Myocyte (in vitro differentiated cells): ENCODE measurements around the gene ADAM11. TPM values are rescaled to one million over a fixed set of nuclear protein-coding genes. Genes with fewer than 3 reads are reported as not detected.

Source experiments
- DNase-seq: peaks from one replicate; pipeline ENCODE4 v3.0.0-alpha.2; 2012; ENCODE audit warnings: low read depth
- total RNA-seq: library from RNA; depleted of rRNA; stranded (reverse); fragments of >200 nt; gene quantifications from 2 replicates; pipeline ENCODE4 v1.2.3, GENCODE V29; 2014

Gene ADAM11
- total RNA-seq, 1 donor from 2014 or later = 0.16 TPM

DNA sequence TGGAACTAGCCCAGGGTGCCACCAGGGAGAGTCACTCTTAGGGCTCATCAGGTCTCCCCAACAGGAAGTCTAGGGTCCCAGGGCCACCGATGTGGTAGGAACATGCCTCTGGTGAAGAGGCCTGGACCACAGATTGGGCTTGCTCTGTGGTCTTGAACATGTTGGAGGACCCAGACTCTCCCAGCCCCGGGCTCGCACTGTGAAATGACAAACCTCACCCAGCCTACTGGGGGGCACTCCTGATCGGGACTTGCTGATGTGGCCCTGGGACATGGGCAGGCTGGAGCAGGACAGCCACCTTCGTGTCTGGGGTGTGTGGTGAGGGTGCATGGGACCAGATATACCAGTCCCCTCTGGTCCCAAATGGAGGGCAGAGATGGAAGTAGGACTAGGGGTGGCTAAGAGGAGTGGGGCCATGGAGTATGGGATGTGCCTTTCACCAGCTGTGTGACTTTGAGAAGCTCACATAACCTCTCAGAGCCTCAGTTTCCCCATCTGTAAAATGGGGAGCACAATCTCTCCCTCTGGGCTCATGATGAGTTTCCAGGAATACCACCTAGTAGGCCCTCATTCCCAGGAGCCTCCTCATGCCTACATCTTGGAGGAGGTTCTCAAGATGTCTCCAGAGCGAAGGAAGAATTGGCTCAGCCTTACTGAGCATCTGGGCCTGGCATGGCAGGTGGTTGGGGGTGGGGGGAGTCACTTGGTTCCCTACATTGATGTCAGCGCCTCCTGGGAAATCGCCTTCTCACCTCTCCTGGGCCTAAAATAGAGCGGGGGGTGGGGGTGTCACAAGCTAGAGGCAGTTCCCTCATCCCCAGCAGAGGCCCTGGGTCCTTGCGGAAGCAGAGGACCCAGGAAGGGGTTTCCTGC lies 1.5 kb upstream of the ADAM11 start:
- DNase-seq = no peak

GRCh38 chr17:44757918-44758413 lies 822 bp upstream of the ADAM11 start:
- no peak for DNase-seq

DNA sequence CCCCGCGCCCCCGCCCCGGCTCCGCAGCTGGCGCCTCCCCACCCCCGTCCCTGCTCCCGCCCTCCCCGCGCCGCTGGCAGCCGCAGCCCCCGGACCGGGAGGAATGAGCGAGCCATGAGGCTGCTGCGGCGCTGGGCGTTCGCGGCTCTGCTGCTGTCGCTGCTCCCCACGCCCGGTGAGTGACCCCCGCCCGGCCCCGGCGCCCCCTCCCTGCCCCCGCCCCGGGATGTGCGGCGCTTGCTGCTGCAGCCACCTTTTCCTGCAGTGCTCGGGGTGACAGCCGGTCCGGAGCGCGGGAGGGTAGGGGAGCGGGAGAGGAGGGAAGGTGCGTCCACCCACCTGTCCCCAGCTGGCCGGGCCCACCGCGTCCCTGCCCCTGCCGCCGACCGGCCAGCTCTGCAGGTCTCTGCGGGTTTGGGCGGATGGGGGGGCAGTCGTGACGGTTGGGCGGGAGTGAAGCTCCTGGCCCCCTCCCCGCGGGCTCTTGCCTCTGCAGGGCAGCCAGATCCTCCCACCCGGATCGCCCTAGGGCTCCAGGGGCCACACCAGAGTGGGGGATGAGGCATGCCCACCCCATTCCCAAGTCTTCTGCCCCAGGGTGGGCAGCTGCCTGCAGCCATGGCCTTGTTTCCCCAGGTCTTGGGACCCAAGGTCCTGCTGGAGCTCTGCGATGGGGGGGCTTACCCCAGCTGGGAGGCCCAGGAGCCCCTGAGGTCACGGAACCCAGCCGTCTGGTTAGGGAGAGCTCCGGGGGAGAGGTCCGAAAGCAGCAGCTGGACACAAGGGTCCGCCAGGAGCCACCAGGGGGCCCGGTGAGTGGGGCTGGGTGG lies 513 bp downstream of the ADAM11 start:
- no peak for DNase-seq

GRCh38 chr17:44759916-44760243 lies 1.1 kb downstream of the ADAM11 start:
- no peak for DNase-seq

DNA sequence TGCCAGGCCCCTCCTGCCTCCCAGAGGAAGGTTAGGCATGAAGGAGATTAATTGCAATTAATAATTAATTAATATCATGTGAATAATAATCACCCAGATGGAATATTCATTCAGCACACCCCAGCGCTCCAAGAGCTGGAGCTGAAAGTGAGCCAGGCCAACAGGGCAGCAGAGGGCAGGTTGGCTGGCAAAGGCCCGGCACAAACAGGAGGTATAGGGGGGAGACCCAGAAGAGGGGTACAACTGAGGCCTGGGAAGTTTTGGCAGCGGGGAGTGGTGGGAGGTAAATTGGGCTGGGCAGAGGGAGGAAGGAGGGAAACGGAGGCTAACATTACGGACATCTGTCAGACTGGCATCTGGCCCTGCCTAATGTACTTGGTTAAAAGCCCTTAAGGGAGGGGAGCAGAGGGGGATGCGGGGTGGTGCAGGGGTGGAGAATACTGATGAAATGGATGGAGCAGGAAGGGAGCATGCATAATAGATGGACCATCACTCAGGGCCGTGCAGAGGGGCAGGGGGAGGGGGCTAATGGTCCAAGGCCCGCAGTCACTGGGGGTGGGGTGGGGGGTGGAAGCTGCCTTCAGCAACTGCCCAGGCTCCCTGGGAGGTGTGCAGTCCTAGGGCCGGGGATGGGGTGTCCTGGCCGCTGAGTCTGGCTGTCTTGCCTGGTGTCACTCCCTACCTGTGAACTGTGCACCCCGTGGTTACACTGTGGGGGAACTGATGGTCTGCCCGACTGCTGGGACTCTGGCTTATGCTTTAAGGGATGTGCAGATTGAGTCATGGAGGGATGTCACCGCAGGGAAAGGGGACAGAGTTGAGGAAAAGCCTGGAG lies 1.9 kb downstream of the ADAM11 start:
- DNase-seq = no peak

DNA sequence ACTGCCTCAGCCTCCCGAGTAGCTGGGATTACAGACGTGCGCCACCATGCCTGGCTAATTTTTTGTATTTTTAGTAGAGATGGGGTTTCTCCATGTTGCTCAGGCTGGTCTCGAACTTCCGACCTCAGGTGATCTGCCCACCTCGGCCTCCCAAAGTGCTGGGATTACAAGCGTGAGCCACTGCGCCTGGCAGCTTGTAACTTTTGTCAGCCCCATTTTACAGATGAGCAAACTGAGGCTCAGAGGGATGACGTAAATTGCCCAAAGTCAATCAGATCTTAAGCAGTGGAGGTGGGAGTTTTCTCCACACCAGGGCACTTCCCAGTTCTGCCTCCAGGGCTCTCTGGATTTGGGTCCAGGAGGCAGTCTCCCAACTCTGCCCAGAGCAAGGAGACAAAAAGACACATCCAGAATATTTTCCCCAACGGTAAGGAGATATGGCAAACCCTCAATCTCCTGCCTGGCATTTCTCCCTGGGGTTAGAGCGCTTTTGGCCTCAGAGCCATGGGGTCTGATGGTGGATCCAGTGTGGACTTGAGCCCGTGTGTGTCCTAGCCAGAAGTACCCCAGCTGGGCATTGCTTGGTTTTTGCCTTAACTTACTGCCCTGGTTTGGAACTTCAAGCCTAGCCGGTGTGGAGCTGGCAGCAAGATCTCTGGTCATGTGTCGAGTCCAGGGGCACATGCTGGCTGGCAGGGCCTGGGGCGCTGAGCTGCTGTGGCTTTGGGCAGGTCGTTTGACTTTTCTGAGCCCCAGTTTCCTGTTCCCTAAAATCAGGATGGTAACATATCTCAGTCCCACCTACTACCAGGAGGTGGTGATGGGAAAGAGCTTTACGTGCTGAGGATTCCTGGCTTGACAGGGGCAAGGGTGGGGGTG lies 3.4 kb downstream of the ADAM11 start:
- no peak for DNase-seq

GRCh38 chr17:44763170-44763569 lies 4.4 kb downstream of the ADAM11 start:
- no peak for DNase-seq

DNA sequence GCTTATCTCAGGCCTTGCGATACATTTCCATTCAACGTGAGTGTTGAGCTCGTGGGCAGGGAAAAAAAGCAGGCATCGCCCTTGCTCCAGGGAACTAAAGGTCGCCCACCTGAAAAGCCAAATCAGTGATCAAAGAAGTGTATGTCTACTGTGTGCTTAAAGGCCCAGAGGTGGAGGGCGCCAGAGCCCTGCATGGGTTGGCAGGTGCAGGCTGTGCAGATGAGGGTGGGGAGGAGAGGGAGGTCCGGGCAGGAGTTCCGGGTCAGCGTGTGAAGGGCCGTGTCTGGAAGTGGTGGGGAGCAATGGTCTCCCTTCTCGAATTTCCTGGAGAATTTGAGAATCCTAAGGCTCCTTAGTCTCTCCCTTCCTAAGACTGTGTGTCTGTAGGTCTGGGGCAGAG lies 7.2 kb downstream of the ADAM11 start:
- no peak for DNase-seq

- DNase-seq = peak; percentile 31
These were observed 7.7 kb downstream of the ADAM11 start for GRCh38 chr17:44766409-44767038.

DNA sequence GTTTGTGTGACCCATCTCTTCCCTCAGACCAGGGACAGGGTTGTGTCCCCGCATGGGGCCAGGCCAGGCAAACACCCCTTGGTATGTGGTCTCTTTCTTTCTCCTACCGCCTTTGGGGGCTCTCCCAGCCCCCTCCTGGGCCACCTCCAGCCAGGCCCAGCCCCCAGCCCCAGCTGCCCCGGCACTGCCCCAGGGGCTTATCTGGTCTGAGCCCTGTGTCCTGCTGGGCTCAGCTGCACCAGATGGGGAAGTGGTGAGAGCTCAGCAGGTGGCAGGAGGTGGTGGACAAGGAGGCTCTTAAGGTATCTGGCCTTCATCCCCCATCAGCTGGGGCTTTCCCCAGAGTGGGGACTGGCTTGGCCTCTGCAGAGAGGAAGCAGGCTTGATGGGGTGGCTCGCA lies 8.7 kb downstream of the ADAM11 start:
- DNase-seq = no peak

DNA sequence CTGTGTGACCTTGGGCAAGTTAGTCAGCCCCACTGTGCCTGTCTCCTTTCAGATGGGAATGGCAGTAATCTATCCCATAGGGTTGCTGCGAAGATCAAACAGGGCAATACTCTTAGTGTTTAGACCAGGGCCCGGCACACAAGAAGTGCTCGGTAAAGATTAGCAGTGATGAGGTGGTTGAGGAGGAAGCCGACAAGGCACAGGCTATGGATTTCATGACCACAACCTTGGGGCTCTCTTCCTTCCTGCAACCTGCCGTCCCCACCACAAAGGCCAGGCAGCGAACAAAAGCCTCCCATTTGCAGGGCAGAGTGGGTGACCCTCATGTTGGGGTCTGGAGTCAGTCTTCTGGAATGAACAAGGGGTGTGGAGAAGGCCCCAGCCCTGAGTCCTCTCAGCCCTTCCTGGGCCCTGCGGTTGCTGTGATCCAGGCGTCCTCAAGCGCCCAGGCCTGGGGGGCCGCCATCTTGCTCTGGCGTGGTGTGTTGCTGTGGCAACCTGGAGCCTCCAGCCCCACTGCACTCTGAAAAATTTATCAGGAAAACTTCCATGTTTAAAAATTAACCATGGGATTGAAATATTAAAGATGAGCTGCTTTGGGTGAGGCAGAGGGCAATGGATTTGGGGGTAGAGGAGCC lies 9.8 kb downstream of the ADAM11 start:
- DNase-seq = no peak

DNA sequence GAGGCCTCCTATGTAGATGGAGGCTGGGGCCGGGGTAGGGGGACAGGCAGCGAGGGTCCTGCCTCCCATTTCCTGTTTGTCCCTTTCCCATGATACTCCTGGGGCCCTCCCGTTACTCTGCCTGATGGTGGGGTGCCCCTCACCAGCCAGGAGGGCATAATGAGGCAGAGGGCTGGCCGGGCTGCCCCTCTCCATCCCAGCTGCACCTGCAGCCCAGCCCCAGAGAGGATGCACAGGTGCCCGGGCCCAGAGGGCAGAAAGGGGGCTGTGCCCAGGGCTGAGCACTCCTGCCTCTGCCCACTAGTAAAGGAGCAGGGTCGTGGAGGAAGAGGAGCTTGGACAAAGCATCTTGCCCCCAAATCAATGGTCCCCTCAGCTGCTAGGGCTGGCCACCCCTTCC lies 10.4 kb downstream of the ADAM11 start:
- DNase-seq = no peak

DNA sequence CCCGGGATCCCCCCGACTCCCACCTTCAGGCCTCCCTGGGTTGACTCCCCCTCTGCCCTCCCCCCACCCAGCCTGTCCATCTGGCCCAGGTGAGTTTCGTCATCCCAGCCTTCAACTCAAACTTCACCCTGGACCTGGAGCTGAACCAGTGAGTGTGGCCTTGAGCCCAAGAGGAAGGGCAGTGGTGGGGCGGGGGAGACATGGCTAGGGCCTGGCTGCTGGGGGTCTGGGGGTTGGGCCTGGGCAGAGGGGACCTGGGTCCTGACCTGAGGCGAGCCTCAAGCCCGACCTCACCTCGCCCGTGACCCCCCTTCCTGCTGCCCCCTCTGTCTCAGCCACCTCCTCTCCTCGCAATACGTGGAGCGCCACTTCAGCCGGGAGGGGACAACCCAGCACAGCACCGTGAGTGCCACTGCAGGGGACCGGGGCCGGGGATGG lies 10.9 kb downstream of the ADAM11 start:
- no peak for DNase-seq

DNA sequence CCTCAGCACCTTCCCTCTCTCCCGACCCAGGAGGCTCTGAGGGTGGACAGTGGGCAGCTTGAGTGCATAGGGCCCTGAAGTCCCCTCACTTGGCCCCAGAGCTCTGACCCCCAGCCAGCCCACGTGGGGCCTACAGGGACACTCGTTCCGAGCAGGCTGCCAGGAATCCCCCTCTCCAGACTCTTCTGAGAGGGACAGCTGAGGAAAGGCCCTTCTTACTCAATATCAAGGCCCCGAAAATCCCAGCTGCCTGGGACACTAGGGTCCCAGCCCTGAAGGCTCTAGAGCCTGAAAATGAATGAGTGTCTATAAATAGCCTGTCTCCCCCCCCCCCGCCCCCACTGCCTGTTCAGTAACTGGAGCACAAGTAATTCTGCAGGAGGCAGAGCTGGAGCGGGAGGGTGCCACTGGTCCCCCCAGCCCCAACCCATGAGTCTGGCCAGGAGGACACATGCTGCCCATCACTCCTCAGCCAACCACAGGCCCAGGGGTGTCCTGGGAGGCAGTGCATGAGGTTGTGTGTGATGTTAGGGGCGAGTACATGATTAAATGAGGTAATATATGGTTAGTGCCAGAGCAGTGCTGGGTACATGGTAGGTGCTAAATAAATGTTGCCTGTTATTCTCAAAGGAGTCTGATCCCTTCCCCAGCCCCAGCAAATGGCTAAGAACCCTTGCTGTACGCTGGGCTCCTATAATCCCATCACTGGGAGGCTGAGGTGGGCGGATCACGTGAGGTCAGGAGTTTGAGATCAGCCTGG lies 11.6 kb downstream of the ADAM11 start:
- peak; percentile 13 for DNase-seq

DNA sequence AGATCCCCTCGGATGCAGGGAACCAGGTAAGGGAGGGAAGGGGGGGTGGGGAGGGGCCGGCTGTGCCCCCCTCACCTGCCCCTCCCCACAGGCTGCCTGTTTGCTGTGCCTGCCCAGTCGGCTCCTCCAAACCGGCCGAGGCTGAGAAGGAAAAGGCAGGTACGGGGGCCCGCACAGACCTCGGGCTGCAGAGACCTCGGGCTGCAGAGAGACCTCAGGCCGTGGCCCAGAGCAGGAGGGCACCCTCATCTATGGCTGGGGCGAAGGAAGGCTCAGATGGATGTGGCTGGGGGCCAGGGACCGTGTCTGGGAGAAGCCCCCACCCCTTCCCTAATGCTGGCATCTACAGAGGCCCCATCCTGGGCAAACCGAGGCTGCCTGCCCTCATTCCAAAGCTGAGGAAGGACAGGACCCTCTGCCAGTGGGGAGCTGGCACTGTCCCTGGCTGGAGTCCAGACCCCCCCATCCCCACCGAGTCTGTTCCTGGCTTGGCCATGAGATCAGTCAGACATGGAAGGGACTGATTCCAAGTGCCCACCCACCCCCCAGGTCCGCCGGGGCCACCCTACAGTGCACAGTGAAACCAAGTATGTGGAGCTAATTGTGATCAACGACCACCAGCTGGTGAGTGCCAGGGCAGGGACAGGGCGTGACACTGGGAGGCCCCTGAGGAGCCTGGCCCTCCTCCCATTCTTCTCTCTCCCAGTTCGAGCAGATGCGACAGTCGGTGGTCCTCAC lies 13.7 kb downstream of the ADAM11 start:
- DNase-seq = no peak

DNA sequence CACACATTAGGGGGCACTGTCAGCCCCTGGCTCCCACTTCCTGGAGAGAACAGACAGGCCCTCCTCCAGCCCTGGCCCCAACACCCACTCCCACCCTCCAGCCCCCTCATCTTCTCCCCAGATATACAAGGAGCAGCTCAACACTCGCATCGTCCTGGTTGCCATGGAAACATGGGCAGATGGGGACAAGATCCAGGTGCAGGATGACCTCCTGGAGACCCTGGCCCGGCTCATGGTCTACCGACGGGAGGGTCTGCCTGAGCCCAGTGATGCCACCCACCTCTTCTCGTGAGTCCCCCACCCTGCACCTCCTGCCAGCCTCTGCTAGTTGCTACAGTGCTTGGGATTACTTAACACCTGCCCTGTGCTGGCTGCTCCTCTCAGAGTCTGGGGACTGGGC lies 14.4 kb downstream of the ADAM11 start:
- no peak for DNase-seq

DNA sequence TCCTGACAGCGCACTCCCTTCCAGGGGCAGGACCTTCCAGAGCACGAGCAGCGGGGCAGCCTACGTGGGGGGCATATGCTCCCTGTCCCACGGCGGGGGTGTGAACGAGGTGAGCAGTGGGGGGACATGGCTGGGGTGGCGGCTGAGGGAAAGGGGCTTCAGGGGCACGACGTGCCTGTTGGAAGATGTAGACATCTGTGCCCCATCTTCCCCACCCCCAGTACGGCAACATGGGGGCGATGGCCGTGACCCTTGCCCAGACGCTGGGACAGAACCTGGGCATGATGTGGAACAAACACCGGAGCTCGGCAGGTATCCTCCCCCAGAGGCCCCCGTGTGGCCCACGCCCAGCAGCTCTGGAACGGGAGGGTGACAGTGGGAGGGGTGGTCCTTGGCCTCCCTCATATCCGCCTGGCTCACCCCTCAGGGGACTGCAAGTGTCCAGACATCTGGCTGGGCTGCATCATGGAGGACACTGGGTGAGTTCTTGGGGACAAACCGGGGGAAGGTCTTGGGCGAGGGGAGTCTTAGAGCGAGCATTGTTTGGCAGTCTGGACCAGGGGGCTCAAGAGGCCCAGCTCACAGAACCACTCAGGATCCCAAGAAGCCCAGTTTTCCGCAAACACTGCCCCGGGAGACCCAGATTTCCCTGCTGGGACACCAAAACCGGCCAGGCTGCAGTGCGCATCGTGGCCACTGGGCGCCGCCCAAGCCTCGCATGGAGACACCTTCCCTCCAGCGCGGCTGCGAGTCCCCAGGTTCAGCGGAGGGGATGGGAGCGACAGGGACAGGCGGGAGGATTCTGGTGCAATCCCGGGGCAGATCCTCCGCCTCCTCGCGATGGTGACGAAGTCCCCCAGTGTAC lies 15.7 kb downstream of the ADAM11 start:
- DNase-seq = peak; percentile 84
